ENCODE data around the gene PFN1.

DNA sequence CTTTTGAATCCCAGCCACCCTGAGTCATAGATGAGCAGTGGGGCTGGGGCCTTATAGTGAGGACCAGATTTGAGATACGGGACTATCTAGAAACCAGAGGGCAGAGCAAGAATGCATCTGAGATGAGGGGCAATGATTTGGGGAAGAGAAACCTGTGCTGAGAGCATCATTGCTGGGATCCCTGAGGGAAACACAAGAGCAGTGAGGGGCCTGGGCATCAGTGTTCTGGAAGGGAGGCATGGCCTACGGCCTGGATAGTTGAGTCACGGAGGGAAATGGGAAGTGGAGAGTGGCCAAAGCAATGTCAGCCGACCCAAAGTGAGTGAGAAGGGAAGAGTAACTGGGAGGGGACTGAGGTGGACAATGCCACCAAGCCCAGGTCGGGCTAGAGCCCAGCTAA, 34.0 kb upstream of the PFN1 start:
- TF ChIP-seq, protein P1, sequence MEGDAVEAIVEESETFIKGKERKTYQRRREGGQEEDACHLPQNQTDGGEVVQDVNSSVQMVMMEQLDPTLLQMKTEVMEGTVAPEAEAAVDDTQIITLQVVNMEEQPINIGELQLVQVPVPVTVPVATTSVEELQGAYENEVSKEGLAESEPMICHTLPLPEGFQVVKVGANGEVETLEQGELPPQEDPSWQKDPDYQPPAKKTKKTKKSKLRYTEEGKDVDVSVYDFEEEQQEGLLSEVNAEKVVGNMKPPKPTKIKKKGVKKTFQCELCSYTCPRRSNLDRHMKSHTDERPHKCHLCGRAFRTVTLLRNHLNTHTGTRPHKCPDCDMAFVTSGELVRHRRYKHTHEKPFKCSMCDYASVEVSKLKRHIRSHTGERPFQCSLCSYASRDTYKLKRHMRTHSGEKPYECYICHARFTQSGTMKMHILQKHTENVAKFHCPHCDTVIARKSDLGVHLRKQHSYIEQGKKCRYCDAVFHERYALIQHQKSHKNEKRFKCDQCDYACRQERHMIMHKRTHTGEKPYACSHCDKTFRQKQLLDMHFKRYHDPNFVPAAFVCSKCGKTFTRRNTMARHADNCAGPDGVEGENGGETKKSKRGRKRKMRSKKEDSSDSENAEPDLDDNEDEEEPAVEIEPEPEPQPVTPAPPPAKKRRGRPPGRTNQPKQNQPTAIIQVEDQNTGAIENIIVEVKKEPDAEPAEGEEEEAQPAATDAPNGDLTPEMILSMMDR (IDR thresholded peaks at IDR 0.05; ENCODE audit: low read length), result no peak
- no peak for TF ChIP-seq EZH2 (IDR thresholded peaks at IDR 0.05; ENCODE audit: borderline replicate concordance, low read length)

All from OCI-LY1 (cell line).